GM12875 (cell line): ENCODE results near the gene CROCC.

ENCODE experiments used
- H3K4me3 ChIP-seq: one replicate; pipeline ENCODE4 v1.5.1; 2011; ENCODE audit warnings: low read depth, low read length, control low read depth
- CTCF ChIP-seq: IDR thresholded peaks from 2 replicates; pipeline ENCODE4 v1.5.1; 2011; ENCODE audit warnings: low read depth, mild to moderate bottlenecking, control low read depth, inconsistent platforms, low read length, moderate library complexity, borderline replicate concordance; ENCODE audit not compliant: insufficient read depth

CROCC gene

GRCh38 chr1:16970132-16970910 lies 48.6 kb downstream of the CROCC start:
- no peak for TF ChIP-seq CTCF
- H3K4me3 ChIP-seq: no peak overlapping the region

GRCh38 chr1:16971341-16972188 lies 49.8 kb downstream of the CROCC start:
- TF ChIP-seq CTCF: no peak
- no peak overlapping the region for H3K4me3 ChIP-seq

- no peak overlapping the region for H3K4me3 ChIP-seq
- TF ChIP-seq CTCF: no peak
These were observed 50.6 kb downstream of the CROCC start for GRCh38 chr1:16972189-16972895.

GRCh38 chr1:16973215-16973614 lies 51.5 kb downstream of the CROCC start:
- H3K4me3 ChIP-seq: no peak overlapping the region
- no peak for TF ChIP-seq CTCF

- TF ChIP-seq CTCF: no peak
- no peak overlapping the region for H3K4me3 ChIP-seq
These were observed 53.5 kb downstream of the CROCC start for GRCh38 chr1:16975211-16975610.

GRCh38 chr1:16975838-16976237 lies 54.1 kb downstream of the CROCC start:
- no peak overlapping the region for H3K4me3 ChIP-seq
- TF ChIP-seq CTCF: no peak
